ENCODE results near the gene PPP1R14D.

GRCh38 chr15:40853241-40853890 is 24.9 kb upstream of the PPP1R14D start:
- TF ChIP-seq, protein P1, sequence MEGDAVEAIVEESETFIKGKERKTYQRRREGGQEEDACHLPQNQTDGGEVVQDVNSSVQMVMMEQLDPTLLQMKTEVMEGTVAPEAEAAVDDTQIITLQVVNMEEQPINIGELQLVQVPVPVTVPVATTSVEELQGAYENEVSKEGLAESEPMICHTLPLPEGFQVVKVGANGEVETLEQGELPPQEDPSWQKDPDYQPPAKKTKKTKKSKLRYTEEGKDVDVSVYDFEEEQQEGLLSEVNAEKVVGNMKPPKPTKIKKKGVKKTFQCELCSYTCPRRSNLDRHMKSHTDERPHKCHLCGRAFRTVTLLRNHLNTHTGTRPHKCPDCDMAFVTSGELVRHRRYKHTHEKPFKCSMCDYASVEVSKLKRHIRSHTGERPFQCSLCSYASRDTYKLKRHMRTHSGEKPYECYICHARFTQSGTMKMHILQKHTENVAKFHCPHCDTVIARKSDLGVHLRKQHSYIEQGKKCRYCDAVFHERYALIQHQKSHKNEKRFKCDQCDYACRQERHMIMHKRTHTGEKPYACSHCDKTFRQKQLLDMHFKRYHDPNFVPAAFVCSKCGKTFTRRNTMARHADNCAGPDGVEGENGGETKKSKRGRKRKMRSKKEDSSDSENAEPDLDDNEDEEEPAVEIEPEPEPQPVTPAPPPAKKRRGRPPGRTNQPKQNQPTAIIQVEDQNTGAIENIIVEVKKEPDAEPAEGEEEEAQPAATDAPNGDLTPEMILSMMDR (IDR thresholded peaks at IDR 0.05 in 8 of 11, conservative IDR thresholded peaks at IDR 0.05 in 3 of 11): no peak
- no peak for TF ChIP-seq POLR2AphosphoS5 (IDR thresholded peaks at IDR 0.05)

Measured in spleen (tissue), 7 donors.